GM23248 (cell line): ENCODE data around the gene SLC9A9.

Experiments
- EZH2 ChIP-seq: fragments of 200-600 bp; sonication (generic); IDR thresholded peaks from 2 replicates; pipeline ENCODE4 v1.6.1; 2018; ENCODE audit warnings: antibody characterized with exemption, mild to moderate bottlenecking; ENCODE audit not compliant: insufficient read depth, poor library complexity, severe bottlenecking
- EZH2phosphoT487 ChIP-seq: fragments of 200-600 bp; sonication (generic); IDR thresholded peaks from 2 replicates; pipeline ENCODE4 v1.6.1; 2018; ENCODE audit warnings: antibody characterized with exemption, moderate library complexity, mild to moderate bottlenecking, low read depth; ENCODE audit not compliant: insufficient read depth

- TF ChIP-seq EZH2 (no peak), EZH2phosphoT487 (no peak)
Measured at GRCh38 chr3:143240886-143241285, 607.4 kb downstream of the SLC9A9 start.
